Mucosa of descending colon (tissue), 3 donors: ENCODE data around the gene CNRIP1. TPM values are rescaled to one million over a fixed set of nuclear protein-coding genes. Genes with fewer than 3 reads are reported as not detected.
A peak's percentile ranks its signal among the peaks of the same experiment; 100 is the strongest.

Experiments used
- ATAC-seq: fragments of 200-7000 bp; cut with Tn5 transposase; one replicate; pipeline ENCODE4 v1.9.1; 2020; ENCODE audit warnings: mild to moderate bottlenecking, moderate library complexity
- DNase-seq, 3 donors: peaks; one replicate each; pipeline ENCODE4 v3.0.0-alpha.2; 2020
- H3K36me3 ChIP-seq: fragments of 200-600 bp; one replicate; pipeline ENCODE4 v1.8.0; 2021; ENCODE audit warnings: low read depth, mild to moderate bottlenecking
- H3K4me1 ChIP-seq: fragments of 200-600 bp; one replicate; pipeline ENCODE4 v1.8.0; 2021; ENCODE audit warnings: low read depth, mild to moderate bottlenecking
- H3K4me3 ChIP-seq: fragments of 200-600 bp; one replicate; pipeline ENCODE4 v1.8.0; 2021; ENCODE audit warnings: mild to moderate bottlenecking
- H3K9me3 ChIP-seq: fragments of 200-600 bp; one replicate; pipeline ENCODE4 v1.8.0; 2021; ENCODE audit warnings: mild to moderate bottlenecking
- CTCF ChIP-seq: fragments of 200-600 bp; IDR thresholded peaks from one replicate; pipeline ENCODE4 v1.8.0; 2022; ENCODE audit warnings: antibody characterized with exemption, mild to moderate bottlenecking
- intact Hi-C, 2 donors: fragments of 100-400 bp; cut with DNase I in 1 of 2; cut with micrococcal nuclease in 1 of 2; formaldehyde crosslinking; loops; one replicate each; pipeline versions ENCODE4 v1.11.0 to v1.11.1; 2022; cut with DNase I, micrococcal nuclease
- total RNA-seq, 3 donors: library from RNA; stranded (reverse); fragmentation: NEBNext Ultra II Directional in 2 of 3; extraction: Animal tissue kit (Norgen Biotek cat#: 25700) in 2 of 3; gene quantifications; one replicate each; pipeline versions ENCODE4 v1.2.1 to v1.2.4, GENCODE V29; 2021 to 2023
- donor health status: DM: no; HTN: no; CAD: no; lungs with moderate emphysema.
- donor health status: DM: no; HTN: no; CAD: no.
- donor health status: DM: no; HTN: yes; CAD: no.

Gene CNRIP1
- total RNA-seq, 3 donors from 2014 or later: 4.1 to 20.0 (median 6.2) TPM

DNA sequence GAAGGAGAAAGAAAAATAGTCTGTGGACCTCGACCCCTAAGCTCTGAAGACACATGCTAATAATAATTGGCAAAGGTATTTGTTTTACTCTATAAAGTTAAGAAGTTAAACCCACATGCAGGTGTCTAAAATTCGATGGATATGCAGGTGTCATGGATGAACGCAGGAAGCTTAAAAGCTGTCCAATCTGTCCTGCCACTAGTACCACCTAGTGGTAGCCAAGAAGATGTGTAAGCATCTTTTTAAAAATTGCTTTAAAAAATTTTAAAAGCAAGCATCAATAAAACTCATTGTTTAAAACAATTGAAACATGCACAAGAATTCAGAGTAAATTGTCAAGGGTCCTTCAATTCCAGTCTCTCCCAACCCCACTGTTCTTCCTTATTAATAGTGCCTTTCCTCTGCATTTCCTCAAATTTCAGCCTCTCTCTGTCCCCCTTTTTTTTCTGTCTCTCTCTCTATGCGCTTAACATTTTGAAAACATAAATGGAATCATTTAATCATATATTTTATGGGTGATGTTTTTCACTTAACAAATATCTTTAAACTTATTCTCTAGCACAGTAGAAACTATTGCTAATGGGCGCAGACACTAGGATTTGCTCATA lies 36.8 kb downstream of the CNRIP1 start:
- Histone ChIP-seq H3K4me1 (no peaks in the 10 kb centered on the region), H3K9me3 (no peaks in the 10 kb centered on the region), H3K36me3 (no peaks in the 10 kb centered on the region), H3K4me3 (no peak overlapping the region)
- ATAC-seq: peak; percentile 69
- peak; percentile 35 for TF ChIP-seq CTCF
- peak in 1 of 3 donors; percentile 6 for DNase-seq
- intact Hi-C loops: loop anchor here (5.0 to 10.0 kb wide), 2 partner anchors 161 to 168 kb away; no protein-coding TSS in a partner anchor

DNA sequence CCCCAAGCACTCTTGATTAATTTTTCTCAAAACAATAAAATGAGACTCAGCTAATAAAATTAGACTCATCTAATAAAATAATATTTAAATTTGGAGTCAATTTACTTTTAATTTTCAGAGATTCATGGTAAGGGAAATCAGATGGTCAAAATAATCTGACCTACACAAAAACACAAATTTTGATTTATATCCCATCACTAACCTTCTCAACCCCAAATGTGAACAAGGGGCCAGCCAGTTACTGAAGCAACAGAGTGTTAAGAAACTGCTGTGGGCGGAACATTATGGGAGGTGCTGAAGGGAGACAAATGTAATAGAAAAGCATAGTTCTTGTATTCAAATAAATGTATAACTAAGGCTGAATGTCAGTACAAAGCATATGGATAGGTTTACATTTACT lies 39.0 kb downstream of the CNRIP1 start:
- H3K9me3 ChIP-seq: no peaks in the 10 kb centered on the region
- ATAC-seq (no peak), DNase-seq (no peak)
- no peaks in the 10 kb centered on the region for H3K4me1 ChIP-seq
- intact Hi-C loops: loop anchor here (5.0 to 10.0 kb wide), 2 partner anchors 158 to 166 kb away; no protein-coding TSS in a partner anchor
- no peaks in the 10 kb centered on the region for H3K36me3 ChIP-seq
- no peak overlapping the region for H3K4me3 ChIP-seq
- TF ChIP-seq CTCF: no peak

DNA sequence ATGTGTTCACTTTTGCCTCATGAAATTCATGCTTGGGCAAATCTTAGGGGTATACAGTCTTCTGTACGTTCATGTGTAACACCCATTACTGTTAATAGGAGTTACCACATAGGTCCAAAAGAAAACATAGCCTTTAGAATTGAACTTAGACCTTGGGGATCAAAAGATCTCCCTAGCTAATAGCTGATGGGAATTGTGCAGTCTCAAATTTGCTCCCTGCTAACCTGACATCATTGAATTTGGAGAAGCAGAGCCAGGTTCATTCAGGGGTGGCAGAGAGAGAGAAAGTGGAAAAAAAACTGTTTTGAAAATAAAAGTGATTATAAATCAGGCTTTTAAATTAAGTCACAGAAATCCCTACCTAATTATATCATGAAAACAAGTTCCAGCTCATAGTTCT lies 39.4 kb downstream of the CNRIP1 start:
- Histone ChIP-seq H3K4me1 (no peaks in the 10 kb centered on the region), H3K4me3 (no peak overlapping the region), H3K9me3 (no peaks in the 10 kb centered on the region), H3K36me3 (no peaks in the 10 kb centered on the region)
- ATAC-seq: no peak
- no peak for DNase-seq
- no peak for TF ChIP-seq CTCF
- intact Hi-C loops: loop anchor here (5.0 to 10.0 kb wide), 2 partner anchors 158 to 166 kb away; no protein-coding TSS in a partner anchor

- intact Hi-C loops: loop anchor here (5.0 to 10.0 kb wide), 2 partner anchors 157 to 165 kb away; no protein-coding TSS in a partner anchor
- ATAC-seq (no peak), DNase-seq (no peak)
- TF ChIP-seq CTCF: no peak
- Histone ChIP-seq H3K4me1 (no peaks in the 10 kb centered on the region), H3K36me3 (no peaks in the 10 kb centered on the region), H3K4me3 (no peak overlapping the region), H3K9me3 (no peaks in the 10 kb centered on the region)
Observed at GRCh38 chr2:68279691-68280090, 40.1 kb downstream of the CNRIP1 start.

DNA sequence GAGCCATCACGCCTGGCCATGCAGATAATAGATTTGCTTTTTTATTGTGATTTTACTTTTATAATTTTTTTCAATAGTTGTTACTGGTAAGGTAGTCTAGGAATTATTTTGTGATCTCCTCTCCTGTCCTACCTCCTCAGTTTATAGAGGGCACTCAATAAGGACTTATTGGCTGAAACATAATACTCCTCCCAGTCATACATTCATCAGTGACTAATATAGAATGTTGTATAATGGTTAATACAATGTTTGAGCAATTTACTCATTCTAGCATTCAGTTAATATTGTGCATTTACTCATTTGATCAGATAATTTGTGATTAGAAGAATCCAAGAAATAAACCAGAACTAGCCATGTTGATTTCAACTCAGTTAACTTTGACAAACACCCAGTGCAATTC lies 41.6 kb downstream of the CNRIP1 start:
- intact Hi-C loops: no loop called here

More for the DNA sequence above, 41.6 kb downstream of the CNRIP1 start:
- TF ChIP-seq CTCF: no peak
- Histone ChIP-seq H3K4me1 (no peaks in the 10 kb centered on the region), H3K9me3 (no peaks in the 10 kb centered on the region), H3K4me3 (no peak overlapping the region), H3K36me3 (no peaks in the 10 kb centered on the region)
- DNase-seq: no peak
- no peak for ATAC-seq
